GM12878 (cell line): ENCODE measurements around the gene DUSP12. TPM values are rescaled to one million over a fixed set of nuclear protein-coding genes. Genes with fewer than 3 reads are reported as not detected.
A peak's percentile ranks its signal among the peaks of the same experiment; 100 is the strongest.

Experiments used
- ATAC-seq: fragments of 200-7000 bp; cut with Tn5 transposase; 3 replicates; pipeline ENCODE4 v1.9.1; 2020; ENCODE audit warnings: mild to moderate bottlenecking, moderate library complexity
- BruUV-seq: library from RNA; stranded (reverse); fragments of 400-500 nt; replicated peaks from 2 replicates; lab custom pipeline; 2021; lab: Mats Ljungman, UMichigan
- CTCF ChIA-PET: fragments of 300-600 bp; sonication (Branson Sonifier 250); formaldehyde crosslinking; extraction: SDS; loops from one replicate; lab custom pipeline; 2021; ENCODE audit warnings: inconsistent platforms; lab: Yijun Ruan, JAX
- POLR2A ChIA-PET: fragments of 350-600 bp; formaldehyde crosslinking; extraction: SDS; loops from one replicate; lab custom pipeline; 2021; ENCODE audit warnings: inconsistent platforms; lab: Charles Lee
- RAD21 ChIA-PET: fragments of 300-600 bp; sonication (Branson Sonifier 250); formaldehyde crosslinking; loops from one replicate; lab custom pipeline; 2023; ENCODE audit warnings: antibody characterized with exemption; ENCODE audit not compliant: unreplicated experiment; lab: Charles Lee
- SMC1A ChIA-PET: fragments of 300-600 bp; sonication (Branson Sonifier 250); formaldehyde crosslinking; loops from one replicate; lab custom pipeline; 2023; ENCODE audit not compliant: unreplicated experiment, uncharacterized antibody; lab: Charles Lee
- DNase-seq: peaks from one replicate; pipeline ENCODE4 v3.0.0-alpha.2; 2011; ENCODE audit warnings: low read depth, low spot score
- FAIRE-seq: peaks from 3 replicates; lab custom pipeline; 2011; peaks lifted over from hg19 to GRCh38; lab: Jason Lieb, UNC
- H2AFZ ChIP-seq: 2 replicates; pipeline ENCODE4 v1.6.0; 2011; ENCODE audit warnings: low read depth, low read length, control low read depth; ENCODE audit not compliant: control insufficient read depth
- H3K27ac ChIP-seq: 2 replicates; pipeline ENCODE4 v1.5.1; 2011; ENCODE audit warnings: control low read depth; ENCODE audit not compliant: control insufficient read depth, insufficient read depth
- H3K27me3 ChIP-seq, 2 experiments: replicated peaks in 1 of 2; 2 replicates each; pipeline versions ENCODE4 v1.6.0 to v1.6.1; 2011; ENCODE audit warnings: low read length in 1 of 2; ENCODE audit not compliant: control insufficient read depth in 2 of 2, insufficient read depth in 2 of 2
- H3K36me3 ChIP-seq, 2 experiments: 2 replicates each; pipeline ENCODE4 v1.5.1; 2011; ENCODE audit warnings: low read length in 1 of 2; ENCODE audit not compliant: control insufficient read depth in 2 of 2, insufficient read depth in 2 of 2
- H3K4me1 ChIP-seq: 2 replicates; pipeline ENCODE4 v1.6.1; 2011; ENCODE audit warnings: mild to moderate bottlenecking, low read length, moderate library complexity, mixed read lengths; ENCODE audit not compliant: control insufficient read depth, insufficient read depth
- H3K4me2 ChIP-seq: 2 replicates; pipeline ENCODE4 v1.6.0; 2011; ENCODE audit warnings: control low read depth; ENCODE audit not compliant: control insufficient read depth, insufficient read depth
- H3K4me3 ChIP-seq: fragments of 200-600 bp; sonication (generic); 2 replicates; pipeline ENCODE4 v1.5.1; 2016
- H3K79me2 ChIP-seq: 2 replicates; pipeline ENCODE4 v1.6.0; 2011; ENCODE audit warnings: low read length; ENCODE audit not compliant: control insufficient read depth, insufficient read depth
- H3K9ac ChIP-seq: 2 replicates; pipeline ENCODE4 v1.8.0; 2011; ENCODE audit warnings: low read length, control low read depth, mixed read lengths; ENCODE audit not compliant: control insufficient read depth, insufficient read depth
- H3K9me3 ChIP-seq: replicated peaks from 3 replicates; pipeline ENCODE4 v1.5.1; 2011; ENCODE audit warnings: mild to moderate bottlenecking, low read length; ENCODE audit not compliant: control insufficient read depth, insufficient read depth
- H4K20me1 ChIP-seq: 2 replicates; pipeline ENCODE4 v1.6.0; 2011; ENCODE audit not compliant: control insufficient read depth, insufficient read depth
- CEBPB ChIP-seq, 2 experiments: fragments of 150-350 bp in 1 of 2; IDR thresholded peaks; 2 replicates each; pipeline ENCODE4 v1.6.1; 2012 to 2014; ENCODE audit warnings: low read depth in 2 of 2, low read length in 2 of 2, borderline replicate concordance in 1 of 2, inconsistent platforms in 1 of 2
- ESRRA ChIP-seq: IDR thresholded peaks from 2 replicates; pipeline ENCODE4 v1.6.1; 2012; ENCODE audit warnings: mild to moderate bottlenecking, low read length, improper control_type of control experiment
- MEF2B ChIP-seq: fragments of 450-650 bp; IDR thresholded peaks from 2 replicates; pipeline ENCODE4 v1.6.1; 2018; ENCODE audit warnings: mild to moderate bottlenecking, moderate library complexity; ENCODE audit not compliant: partially characterized antibody, poor library complexity, severe bottlenecking
- WRNIP1 ChIP-seq: IDR thresholded peaks from 2 replicates; pipeline ENCODE4 v1.6.1; 2011; ENCODE audit warnings: low read depth, low read length, improper control_type of control experiment, borderline replicate concordance
- WGBS: methylation state at CpG from one replicate; pipeline ENCODE4 v1.1.6; 2016; ENCODE audit warnings: low lambda C conversion rate; ENCODE audit not compliant: insufficient replicate concordance, insufficient coverage; ENCODE audit errors: missing lambda C conversion rate; 5-methylcytosine and 5-hydroxymethylcytosine counted together
- in situ Hi-C: fragments of 300-500 bp; cut with MboI; formaldehyde crosslinking; loops from 9 replicates; pipeline ENCODE4 v1.14.3; 2018; ENCODE audit warnings: mixed read lengths
- intact Hi-C: fragments of 100-400 bp; cut with micrococcal nuclease; formaldehyde crosslinking; loops from one replicate; pipeline ENCODE4 v1.14.2; 2022; ENCODE audit not compliant: unreplicated experiment
- polyA plus RNA-seq, 11 experiments: library from polyadenylated mRNA; depleted of rRNA in 4 of 11; unstranded in 6 of 11; stranded (reverse) in 5 of 11; fragments of >200 nt; fragmentation: Nextera tagmentation in 4 of 11; fragmentation: Illumina TruSeq in 1 of 11; extraction: Ambion mirVana in 4 of 11; extraction: Trizol in 1 of 11; gene quantifications; 1 replicate in 1 of 11; 2 replicates in 10 of 11; pipeline versions ENCODE4 v1.2.1 to v1.2.3, GENCODE V29; 2011 to 2016; ENCODE audit warnings: inconsistent platforms in 2 of 11, missing spikeins in 2 of 11, low read depth in 1 of 11
- total RNA-seq, 4 experiments: library from RNA; depleted of rRNA in 3 of 4; stranded (reverse); fragments of >200 nt in 3 of 4; fragmentation: Illumina TruSeq in 1 of 4; extraction: Trizol in 1 of 4; gene quantifications; 2 replicates each; pipeline versions ENCODE4 v1.2.1 to v1.2.3, GENCODE V29; 2013 to 2021

Gene DUSP12
- total and polyA plus RNA-seq, 10 of the 15 experiments (the other 5 are each of a cell fraction or from before 2014, with no cell fraction given) = 7.0 to 51.5 (median 35.4) TPM

GRCh38 chr1:161720422-161720821, 29.2 kb upstream of the DUSP12 start (continued):
- no peak for TF ChIP-seq CEBPB (IDR thresholded peaks at IDR 0.05; ENCODE audit: borderline replicate concordance in 1 of 2, low read depth in 2 of 2, low read length in 2 of 2)
- no peak for TF ChIP-seq MEF2B

GRCh38 chr1:161720956-161721737, 28.4 kb upstream of the DUSP12 start, which contains the start of gene FCRLB:
TSS of gene FCRLB (plus strand) at chr1:161721544. CDS start at chr1:161722673, 1,129 bp downstream.
- TF ChIP-seq WRNIP1 (no peak), ESRRA (no peak)
- H3K9me3 ChIP-seq = no peaks in the 10 kb centered on the region
- H4K20me1 ChIP-seq = no peaks in the 10 kb centered on the region
- CTCF ChIA-PET = no interaction called here
- RAD21 ChIA-PET = interaction anchor here (1.3 kb wide), 1 partner anchor 16 kb away, joined by 3 read pairs; no protein-coding TSS in a partner anchor
- 42% methylated on average over 4 of the region's 4 CpGs for whole genome bisulfite sequencing
- no peaks in the 10 kb centered on the region for H3K36me3 ChIP-seq
- H3K4me3 ChIP-seq = no peak within 1 kb of the TSS
- no peaks in the 10 kb centered on the region for H3K27me3 ChIP-seq
- intact Hi-C loops = no loop called here
- SMC1A ChIA-PET = interaction anchor here (1.0 to 1.6 kb wide), 3 partner anchors 10 to 14 kb away, joined by 3 to 5 read pairs (median 3); no protein-coding TSS in a partner anchor
- peak within 1 kb of the TSS; percentile 7; the same call in 1 of the 2 replicates for H3K4me2 ChIP-seq
- peaks cover 53% of the 10 kb centered on the region for H3K4me1 ChIP-seq
- no TSS peak for BruUV-seq
- H3K27ac ChIP-seq = no peak within 1 kb of the TSS
- POLR2A ChIA-PET = interaction anchor here (1.6 kb wide), 1 partner anchor 8 kb away, joined by 4 read pairs; no protein-coding TSS in a partner anchor
- no peak for FAIRE-seq
- peaks cover 7% of the 10 kb centered on the region for H3K79me2 ChIP-seq
- H3K9ac ChIP-seq = no peak within 1 kb of the TSS
- no peak for DNase-seq
- in situ Hi-C loops = no loop called here
- H2AFZ ChIP-seq = no peak within 1 kb of the TSS
- ATAC-seq = no peak
